Prostate gland (tissue), 2 donors: ENCODE measurements around the gene TBX21. TPM values are rescaled to one million over a fixed set of nuclear protein-coding genes. Genes with fewer than 3 reads are reported as not detected.

Source experiments
- DNase-seq: peaks from one replicate; pipeline ENCODE4 v3.0.0-alpha.2; 2019; ENCODE audit warnings: low spot score
- H3K27ac ChIP-seq, 2 donors: fragments of 200-600 bp; sonication (generic); 2 replicates each; pipeline ENCODE4 v1.5.1; 2017 to 2019
- H3K27me3 ChIP-seq: fragments of 200-600 bp; sonication (generic); replicated peaks from 2 replicates; pipeline ENCODE4 v1.5.1; 2019; ENCODE audit not compliant: insufficient read depth
- H3K36me3 ChIP-seq, 2 donors: fragments of 200-600 bp; sonication (generic); 1 replicate in 1 of 2; 2 replicates in 1 of 2; pipeline versions ENCODE4 v1.5.1 to v1.8.1; 2017 to 2019
- H3K4me1 ChIP-seq: fragments of 200-600 bp; sonication (generic); replicated peaks from 2 replicates; pipeline ENCODE4 v1.5.1; 2019
- H3K4me3 ChIP-seq, 2 donors: fragments of 200-600 bp; sonication (generic); 2 replicates each; pipeline ENCODE4 v1.5.1; 2017 to 2019
- H3K9me3 ChIP-seq: fragments of 200-600 bp; sonication (generic); 2 replicates; pipeline ENCODE4 v1.5.1; 2017
- POLR2A ChIP-seq: fragments of 450-650 bp; IDR thresholded peaks from one replicate; pipeline ENCODE4 v1.6.1; 2016; ENCODE audit warnings: antibody characterized with exemption, mild to moderate bottlenecking
- POLR2AphosphoS5 ChIP-seq: sonication (generic); formaldehyde crosslinking; IDR thresholded peaks from one replicate; pipeline ENCODE4 v1.6.1; 2017; ENCODE audit warnings: antibody characterized with exemption
- WGBS: methylation state at CpG from one replicate; pipeline ENCODE4 v1.1.5; 2018; 5-methylcytosine and 5-hydroxymethylcytosine counted together
- intact Hi-C: fragments of 100-400 bp; cut with DNase I; formaldehyde crosslinking; loops from one replicate; pipeline ENCODE4 v1.14.2; 2022
- total RNA-seq, 2 donors: library from RNA; depleted of rRNA; stranded (reverse); fragments of >200 nt; gene quantifications; one replicate each; pipeline ENCODE4 v1.1.0, GENCODE V29; 2016
- TF ChIP-seq, protein P1 (sequence below), 4 experiments: fragments of 200-600 bp in 2 of 4; fragments of 450-650 bp in 2 of 4; sonication (generic) in 2 of 4; IDR thresholded peaks; 1 replicate in 3 of 4; 2 replicates in 1 of 4; pipeline ENCODE4 v1.5.1; 2016 to 2019; ENCODE audit warnings: antibody characterized with exemption in 4 of 4, mild to moderate bottlenecking in 2 of 4, moderate library complexity in 2 of 4

TBX21 gene
- total RNA-seq, 2 donors from 2014 or later = 0.27 to 0.45 TPM

GRCh38 chr17:47721725-47722124, 11.3 kb upstream of the TBX21 start:
- peaks cover 9% of the 10 kb centered on the region for H3K27me3 ChIP-seq
- WGBS = 25% methylated on average over 8 of the region's 8 CpGs
- no peaks in the 10 kb centered on the region for H3K9me3 ChIP-seq
- no peak overlapping the region for H3K27ac ChIP-seq
- no peaks in the 10 kb centered on the region for H3K4me1 ChIP-seq
- intact Hi-C loops = no loop called here
- TF ChIP-seq POLR2AphosphoS5 = no peak
- no peak for TF ChIP-seq POLR2A
- TF ChIP-seq, protein P1, sequence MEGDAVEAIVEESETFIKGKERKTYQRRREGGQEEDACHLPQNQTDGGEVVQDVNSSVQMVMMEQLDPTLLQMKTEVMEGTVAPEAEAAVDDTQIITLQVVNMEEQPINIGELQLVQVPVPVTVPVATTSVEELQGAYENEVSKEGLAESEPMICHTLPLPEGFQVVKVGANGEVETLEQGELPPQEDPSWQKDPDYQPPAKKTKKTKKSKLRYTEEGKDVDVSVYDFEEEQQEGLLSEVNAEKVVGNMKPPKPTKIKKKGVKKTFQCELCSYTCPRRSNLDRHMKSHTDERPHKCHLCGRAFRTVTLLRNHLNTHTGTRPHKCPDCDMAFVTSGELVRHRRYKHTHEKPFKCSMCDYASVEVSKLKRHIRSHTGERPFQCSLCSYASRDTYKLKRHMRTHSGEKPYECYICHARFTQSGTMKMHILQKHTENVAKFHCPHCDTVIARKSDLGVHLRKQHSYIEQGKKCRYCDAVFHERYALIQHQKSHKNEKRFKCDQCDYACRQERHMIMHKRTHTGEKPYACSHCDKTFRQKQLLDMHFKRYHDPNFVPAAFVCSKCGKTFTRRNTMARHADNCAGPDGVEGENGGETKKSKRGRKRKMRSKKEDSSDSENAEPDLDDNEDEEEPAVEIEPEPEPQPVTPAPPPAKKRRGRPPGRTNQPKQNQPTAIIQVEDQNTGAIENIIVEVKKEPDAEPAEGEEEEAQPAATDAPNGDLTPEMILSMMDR (IDR thresholded peaks at IDR 0.05) = no peak
- H3K4me3 ChIP-seq = no peak overlapping the region
- no peaks in the 10 kb centered on the region for H3K36me3 ChIP-seq
- no peak for DNase-seq

DNA sequence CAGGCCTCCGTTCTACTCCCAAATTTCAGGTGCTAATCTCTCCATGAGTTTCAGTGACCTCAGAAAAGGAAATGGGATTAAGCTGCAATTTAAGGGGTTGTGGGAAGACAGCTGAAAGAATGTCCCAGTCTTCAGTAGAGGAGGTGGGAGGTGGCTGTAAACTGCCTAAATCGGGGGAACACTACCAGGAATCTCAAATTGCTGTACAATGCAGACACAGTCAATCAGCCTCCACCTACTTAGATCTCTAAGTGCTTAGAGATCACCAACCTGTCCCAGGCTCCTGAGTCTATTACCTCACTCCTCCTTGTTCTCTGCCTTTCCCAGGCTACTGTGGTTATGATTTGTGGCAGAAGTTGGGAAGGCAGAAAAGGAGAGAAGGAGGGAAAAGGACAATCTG, 8.3 kb upstream of the TBX21 start:
- Histone ChIP-seq H3K4me1 (no peaks in the 10 kb centered on the region), H3K36me3 (no peaks in the 10 kb centered on the region), H3K27me3 (peaks cover 7% of the 10 kb centered on the region), H3K4me3 (no peak overlapping the region), H3K27ac (no peak overlapping the region), H3K9me3 (no peaks in the 10 kb centered on the region)
- TF ChIP-seq POLR2AphosphoS5 = no peak
- TF ChIP-seq POLR2A = no peak
- TF ChIP-seq, protein P1 (IDR thresholded peaks at IDR 0.05) = no peak
- intact Hi-C loops = no loop called here
- WGBS = 54% methylated on average over 2 of the region's 2 CpGs
- no peak for DNase-seq

GRCh38 chr17:47725446-47726111, 7.5 kb upstream of the TBX21 start:
- TF ChIP-seq, protein P1 (IDR thresholded peaks at IDR 0.05) = no peak
- TF ChIP-seq POLR2A = no peak
- no peak for TF ChIP-seq POLR2AphosphoS5
- H3K4me3 ChIP-seq = no peak overlapping the region
- 43% methylated on average over 13 of the region's 13 CpGs for WGBS
- no peaks in the 10 kb centered on the region for H3K9me3 ChIP-seq
- no peak for DNase-seq
- no peaks in the 10 kb centered on the region for H3K4me1 ChIP-seq
- no peaks in the 10 kb centered on the region for H3K36me3 ChIP-seq
- no peak overlapping the region for H3K27ac ChIP-seq
- intact Hi-C loops = no loop called here
- H3K27me3 ChIP-seq = peaks cover 7% of the 10 kb centered on the region

- no peak overlapping the region for H3K27ac ChIP-seq
- 84% methylated on average over 12 of the region's 12 CpGs for WGBS
- H3K9me3 ChIP-seq = no peaks in the 10 kb centered on the region
- no peak overlapping the region for H3K4me3 ChIP-seq
- intact Hi-C loops = no loop called here
- H3K36me3 ChIP-seq = no peaks in the 10 kb centered on the region
- TF ChIP-seq, protein P1 (IDR thresholded peaks at IDR 0.05) = no peak
- H3K4me1 ChIP-seq = no peaks in the 10 kb centered on the region
- H3K27me3 ChIP-seq = peaks cover 7% of the 10 kb centered on the region
- no peak for DNase-seq
These were observed 6.0 kb upstream of the TBX21 start for GRCh38 chr17:47726796-47727703.
